IPS DF 6.9 (cell line): ENCODE measurements around the gene TNIP1.

ENCODE experiments used
- DNase-seq: peaks from one replicate; pipeline ENCODE4 v3.0.0-alpha.2; 2013; ENCODE audit warnings: low read depth, low spot score
- H3K27ac ChIP-seq: one replicate; pipeline ENCODE4 v1.5.1; 2013; ENCODE audit warnings: low read length, control low read depth
- H3K27me3 ChIP-seq: 2 replicates; pipeline ENCODE4 v1.6.1; 2013; ENCODE audit warnings: mild to moderate bottlenecking, low read length; ENCODE audit not compliant: control insufficient read depth, insufficient read depth
- H3K36me3 ChIP-seq: 2 replicates; pipeline ENCODE4 v1.6.1; 2013; ENCODE audit warnings: low read length; ENCODE audit not compliant: control insufficient read depth, insufficient read depth
- H3K4me1 ChIP-seq: 2 replicates; pipeline ENCODE4 v1.6.1; 2013; ENCODE audit warnings: low read length; ENCODE audit not compliant: control insufficient read depth, insufficient read depth
- H3K4me3 ChIP-seq: 2 replicates; pipeline ENCODE4 v1.5.1; 2013; ENCODE audit warnings: mild to moderate bottlenecking, low read length
- H3K9me3 ChIP-seq: 2 replicates; pipeline ENCODE4 v1.6.1; 2013; ENCODE audit warnings: low read length, inconsistent platforms; ENCODE audit not compliant: control insufficient read depth, insufficient read depth
- WGBS: extraction: QIAGEN DNeasy Blood & Tissue Kit; methylation state at CpG from one replicate; pipeline ENCODE4 v1.1.7; 2013; ENCODE audit warnings: mixed read lengths, missing lambda C conversion rate; ENCODE audit not compliant: insufficient read length, insufficient coverage; 5-methylcytosine and 5-hydroxymethylcytosine counted together

The TNIP1 gene

GRCh38 chr5:151040211-151040747 is 40.6 kb downstream of the TNIP1 start:
- no peak overlapping the region for H3K27ac ChIP-seq
- H3K4me3 ChIP-seq = no peak overlapping the region
- WGBS = no CpG with 5 or more reads among the region's 8 CpGs
- DNase-seq = no peak
- H3K36me3 ChIP-seq = peaks cover 8% of the 10 kb centered on the region; the same call in 1 of the 2 replicates
- H3K27me3 ChIP-seq = no peaks in the 10 kb centered on the region
- no peaks in the 10 kb centered on the region for H3K4me1 ChIP-seq
- H3K9me3 ChIP-seq = no peaks in the 10 kb centered on the region

- H3K36me3 ChIP-seq = peaks cover 12% of the 10 kb centered on the region; the same call in 1 of the 2 replicates
- WGBS = no CpG with 5 or more reads among the region's 9 CpGs
- no peak for DNase-seq
- H3K4me3 ChIP-seq = no peak overlapping the region
- H3K9me3 ChIP-seq = no peaks in the 10 kb centered on the region
- H3K4me1 ChIP-seq = no peaks in the 10 kb centered on the region
- no peaks in the 10 kb centered on the region for H3K27me3 ChIP-seq
- H3K27ac ChIP-seq = no peak overlapping the region
Measured at GRCh38 chr5:151039665-151040064, 41.2 kb downstream of the TNIP1 start.

- WGBS = no CpG with 5 or more reads among the region's 7 CpGs
- DNase-seq = no peak
- Histone ChIP-seq H3K27ac (no peak overlapping the region), H3K4me3 (no peak overlapping the region), H3K9me3 (no peaks in the 10 kb centered on the region), H3K36me3 (peaks cover 12% of the 10 kb centered on the region; the same call in 1 of the 2 replicates), H3K27me3 (no peaks in the 10 kb centered on the region), H3K4me1 (no peaks in the 10 kb centered on the region)
Measured at GRCh38 chr5:151038801-151039238, 42.0 kb downstream of the TNIP1 start.

- Histone ChIP-seq H3K36me3 (peaks cover 12% of the 10 kb centered on the region; the same call in 1 of the 2 replicates), H3K27me3 (no peaks in the 10 kb centered on the region), H3K4me1 (no peaks in the 10 kb centered on the region), H3K27ac (no peak overlapping the region), H3K4me3 (no peak overlapping the region), H3K9me3 (no peaks in the 10 kb centered on the region)
- DNase-seq = no peak
- WGBS = no CpG with 5 or more reads among the region's 8 CpGs
Measured at GRCh38 chr5:151038412-151038745, 42.5 kb downstream of the TNIP1 start.

- WGBS = no CpG with 5 or more reads among the region's 12 CpGs
- no peaks in the 10 kb centered on the region for H3K27me3 ChIP-seq
- peaks cover 12% of the 10 kb centered on the region; the same call in 1 of the 2 replicates for H3K36me3 ChIP-seq
- H3K27ac ChIP-seq = no peak overlapping the region
- no peak for DNase-seq
- no peaks in the 10 kb centered on the region for H3K9me3 ChIP-seq
- no peak overlapping the region for H3K4me3 ChIP-seq
- no peaks in the 10 kb centered on the region for H3K4me1 ChIP-seq
Measured at GRCh38 chr5:151037561-151038411, 43.0 kb downstream of the TNIP1 start.

GRCh38 chr5:151036556-151036955 is 44.3 kb downstream of the TNIP1 start:
- no peak for DNase-seq
- H3K27ac ChIP-seq = no peak overlapping the region
- no peaks in the 10 kb centered on the region for H3K9me3 ChIP-seq
- no peaks in the 10 kb centered on the region for H3K4me1 ChIP-seq
- H3K4me3 ChIP-seq = no peak overlapping the region
- H3K36me3 ChIP-seq = peaks cover 9% of the 10 kb centered on the region; the same call in 1 of the 2 replicates
- no peaks in the 10 kb centered on the region for H3K27me3 ChIP-seq
- WGBS = no CpG with 5 or more reads among the region's 6 CpGs

- no peak for DNase-seq
- H3K27ac ChIP-seq = no peak overlapping the region
- H3K4me1 ChIP-seq = no peaks in the 10 kb centered on the region
- no peaks in the 10 kb centered on the region for H3K27me3 ChIP-seq
- WGBS = no CpG with 5 or more reads among the region's 19 CpGs
- H3K4me3 ChIP-seq = no peak overlapping the region
- peaks cover 9% of the 10 kb centered on the region; the same call in 1 of the 2 replicates for H3K36me3 ChIP-seq
- H3K9me3 ChIP-seq = no peaks in the 10 kb centered on the region
Measured at GRCh38 chr5:151034422-151035379, 46.1 kb downstream of the TNIP1 start.

- WGBS = no CpG with 5 or more reads among the region's 14 CpGs
- Histone ChIP-seq H3K9me3 (no peaks in the 10 kb centered on the region), H3K36me3 (0 out of 2 replicates have a peak, but pooled peaks cover 4% of the 10 kb centered on the region)
Measured at GRCh38 chr5:151033217-151033934, 47.5 kb downstream of the TNIP1 start.

GRCh38 chr5:151031554-151031953 is 49.3 kb downstream of the TNIP1 start:
- no peak for DNase-seq
- Histone ChIP-seq H3K36me3 (0 out of 2 replicates have a peak, but pooled peaks cover 4% of the 10 kb centered on the region), H3K4me3 (no peak overlapping the region), H3K4me1 (no peaks in the 10 kb centered on the region), H3K9me3 (no peaks in the 10 kb centered on the region), H3K27ac (no peak overlapping the region), H3K27me3 (no peaks in the 10 kb centered on the region)
- WGBS = no CpG with 5 or more reads among the region's 11 CpGs

More at GRCh38 chr5:151033217-151033934, 47.5 kb downstream of the TNIP1 start:
- no peak for DNase-seq
- H3K4me3 ChIP-seq = no peak overlapping the region
- H3K27ac ChIP-seq = no peak overlapping the region
- no peaks in the 10 kb centered on the region for H3K27me3 ChIP-seq
- no peaks in the 10 kb centered on the region for H3K4me1 ChIP-seq
